ENCODE results near the gene ADGRG7. TPM values are rescaled to one million over a fixed set of nuclear protein-coding genes. Genes with fewer than 3 reads are reported as not detected.

Gene ADGRG7
- total RNA-seq, 2 experiments from 2014 or later = not detected

DNA sequence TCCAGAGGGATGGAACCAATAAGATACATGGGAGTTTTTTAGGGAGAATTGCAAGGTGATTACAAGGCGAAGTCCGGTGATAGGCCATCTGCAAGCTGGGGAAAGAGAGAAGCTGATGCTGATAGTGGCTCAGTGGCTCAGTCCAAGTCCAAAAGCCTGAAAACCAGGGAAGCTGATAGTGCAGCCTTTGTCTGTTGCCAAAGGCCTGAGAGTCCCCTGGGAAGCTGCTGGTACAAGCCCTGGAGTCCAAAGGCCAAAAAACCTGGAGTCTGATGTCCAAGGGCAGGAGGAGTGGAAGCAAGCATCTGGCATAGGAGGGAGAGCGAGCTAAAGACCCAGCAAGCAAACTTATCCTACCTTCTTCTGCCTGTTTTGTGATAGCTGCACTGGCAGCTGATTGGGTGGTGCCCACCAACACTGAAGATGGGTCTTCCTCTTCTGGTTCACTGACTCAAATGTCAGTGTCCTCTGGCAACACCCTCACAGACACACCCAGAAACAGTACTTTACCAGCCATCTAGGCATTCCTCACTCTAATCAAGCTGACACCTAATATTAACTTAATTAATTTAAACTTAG, 116.6 kb downstream of the ADGRG7 start:
- no peak overlapping the region for H3K4me3 Mint-ChIP-seq
- no peaks in the 10 kb centered on the region for H3K9me3 Mint-ChIP-seq (ENCODE audit: low read depth)
- ChIA-PET POLR2A (interaction anchor here (0.6 kb wide), 1 partner anchor 844 kb away, joined by 4 read pairs; no protein-coding TSS in a partner anchor), CTCF (no interaction called here)
- H3K27ac Mint-ChIP-seq = no peak overlapping the region
- intact Hi-C loops (cut with DNase I, micrococcal nuclease) = no loop called here
- ATAC-seq (no peak), DNase-seq (no peak)
- peaks cover 52% of the 10 kb centered on the region for H3K36me3 Mint-ChIP-seq (ENCODE audit: low read depth)
- peaks cover 12% of the 10 kb centered on the region for H3K4me1 Mint-ChIP-seq
- no peaks in the 10 kb centered on the region for H3K27me3 Mint-ChIP-seq

DNA sequence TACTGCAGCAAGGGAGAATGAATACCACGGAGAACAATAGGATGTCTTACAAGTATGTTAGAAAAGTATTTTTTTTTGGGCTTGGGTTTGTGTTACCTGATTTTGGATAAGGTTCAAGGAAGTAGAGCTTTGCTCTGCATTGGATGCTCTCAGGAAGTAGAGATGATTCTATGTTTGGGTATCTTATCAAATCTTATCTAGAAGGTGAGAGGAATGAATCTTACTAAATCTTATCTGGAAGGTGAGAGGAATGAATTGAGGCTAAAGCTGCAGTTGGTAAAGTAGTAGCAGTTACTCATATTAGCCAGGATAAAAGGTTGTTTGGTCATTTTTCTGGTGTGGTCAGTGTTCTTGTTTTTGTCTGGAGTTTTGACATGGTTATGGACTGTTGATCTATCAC, 117.3 kb downstream of the ADGRG7 start:
- Mint-ChIP-seq H3K27me3 (no peaks in the 10 kb centered on the region), H3K36me3 (ENCODE audit: low read depth) (peaks cover 49% of the 10 kb centered on the region), H3K4me1 (peaks cover 12% of the 10 kb centered on the region), H3K9me3 (ENCODE audit: low read depth) (no peaks in the 10 kb centered on the region), H3K27ac (no peak overlapping the region), H3K4me3 (no peak overlapping the region)
- CTCF ChIA-PET = no interaction called here
- no peak for ATAC-seq
- no peak for DNase-seq
- intact Hi-C loops (cut with DNase I, micrococcal nuclease) = no loop called here
- POLR2A ChIA-PET = no interaction called here

DNA sequence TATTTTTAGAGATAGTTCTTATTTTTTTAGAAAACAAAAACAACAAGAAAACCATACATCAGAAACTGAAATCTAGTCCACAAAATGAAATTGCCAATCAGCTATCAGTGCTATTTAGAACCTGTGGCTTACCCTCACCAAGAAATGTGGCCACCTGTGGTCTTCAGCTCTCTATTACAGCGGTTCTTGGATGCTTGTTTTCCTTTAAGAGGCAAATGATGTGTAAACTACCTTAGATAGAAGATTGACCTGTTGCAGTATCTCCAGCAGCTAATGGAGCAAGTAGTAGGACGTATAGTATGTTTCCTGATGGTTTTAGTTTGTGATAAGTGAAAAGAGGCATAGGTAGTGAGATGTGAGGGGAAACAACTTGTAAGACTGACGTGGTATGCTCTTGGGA, 121.1 kb downstream of the ADGRG7 start:
- intact Hi-C loops (cut with DNase I, micrococcal nuclease) = loop anchor here in 1 of 2 experiments (10.0 kb wide), 1 partner anchor 904 kb away; no protein-coding TSS in a partner anchor
- POLR2A ChIA-PET = no interaction called here
- H3K36me3 Mint-ChIP-seq (ENCODE audit: low read depth) = peaks cover 47% of the 10 kb centered on the region
- H3K27ac Mint-ChIP-seq = no peak overlapping the region
- H3K4me1 Mint-ChIP-seq = peaks cover 16% of the 10 kb centered on the region
- CTCF ChIA-PET = no interaction called here
- H3K9me3 Mint-ChIP-seq (ENCODE audit: low read depth) = no peaks in the 10 kb centered on the region
- H3K27me3 Mint-ChIP-seq = no peaks in the 10 kb centered on the region
- no peak for ATAC-seq
- no peak overlapping the region for H3K4me3 Mint-ChIP-seq
- no peak for DNase-seq

DNA sequence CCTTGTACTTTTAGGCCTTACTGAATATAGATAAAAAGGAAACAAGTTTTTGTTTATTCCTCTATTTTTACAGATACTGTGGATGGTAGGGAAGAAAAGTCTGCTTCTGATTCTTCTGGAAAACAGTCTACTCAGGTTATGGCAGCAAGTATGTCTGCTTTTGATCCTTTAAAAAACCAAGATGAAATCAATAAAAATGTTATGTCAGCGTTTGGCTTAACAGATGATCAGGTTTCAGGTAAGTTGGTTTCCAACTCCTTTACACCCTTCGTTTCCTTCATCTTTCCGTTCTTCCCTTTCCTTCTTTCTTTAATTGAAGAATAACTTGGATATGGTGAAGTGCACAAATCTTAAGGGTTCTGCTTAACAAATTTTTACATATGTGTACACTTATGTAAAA, 123.0 kb downstream of the ADGRG7 start:
- H3K27ac Mint-ChIP-seq = no peak overlapping the region
- ChIA-PET CTCF (interaction anchor here (1.5 kb wide), 1 partner anchor 141 kb away, joined by 3 read pairs; no protein-coding TSS in a partner anchor), POLR2A (no interaction called here)
- DNase-seq (no peak), ATAC-seq (no peak)
- H3K9me3 Mint-ChIP-seq (ENCODE audit: low read depth) = no peaks in the 10 kb centered on the region
- H3K4me1 Mint-ChIP-seq = peaks cover 4% of the 10 kb centered on the region
- H3K36me3 Mint-ChIP-seq (ENCODE audit: low read depth) = peaks cover 45% of the 10 kb centered on the region
- intact Hi-C loops (cut with DNase I, micrococcal nuclease) = loop anchor here in 1 of 2 experiments (2.0 to 10.0 kb wide), 2 partner anchors 16 to 902 kb away; no protein-coding TSS in a partner anchor
- no peak overlapping the region for H3K4me3 Mint-ChIP-seq
- no peaks in the 10 kb centered on the region for H3K27me3 Mint-ChIP-seq

DNA sequence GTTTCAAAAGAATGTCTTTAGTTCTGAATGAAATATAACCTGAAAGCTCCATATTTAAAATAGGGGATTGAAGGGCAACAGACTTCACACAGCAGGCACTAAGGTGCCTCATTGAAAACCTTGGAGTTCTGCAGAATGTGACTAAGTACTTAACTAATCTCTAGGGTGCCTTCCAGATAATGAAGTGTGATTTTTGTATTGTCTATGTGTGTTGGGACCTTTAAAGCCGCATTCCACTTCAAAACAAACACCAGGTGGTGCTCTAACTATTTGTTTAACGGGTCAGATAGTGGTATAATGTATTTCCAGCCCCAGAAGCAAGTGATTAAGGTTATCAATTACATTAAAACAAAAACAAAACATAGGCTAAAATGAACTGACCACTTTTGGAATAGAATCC, 127.9 kb downstream of the ADGRG7 start:
- H3K36me3 Mint-ChIP-seq (ENCODE audit: low read depth) = peaks cover 43% of the 10 kb centered on the region
- H3K4me1 Mint-ChIP-seq = peaks cover 8% of the 10 kb centered on the region
- H3K4me3 Mint-ChIP-seq = no peak overlapping the region
- POLR2A ChIA-PET = no interaction called here
- CTCF ChIA-PET = interaction anchor here (0.6 to 1.5 kb wide), 3 partner anchors 24 to 644 kb away, joined by 3 to 6 read pairs (median 5); no protein-coding TSS in a partner anchor
- H3K27me3 Mint-ChIP-seq = no peaks in the 10 kb centered on the region
- H3K27ac Mint-ChIP-seq = no peak overlapping the region
- no peaks in the 10 kb centered on the region for H3K9me3 Mint-ChIP-seq (ENCODE audit: low read depth)
- ATAC-seq (no peak), DNase-seq (no peak)
- intact Hi-C loops (cut with DNase I, micrococcal nuclease) = loop anchor here in 1 of 2 experiments (2.0 to 10.0 kb wide), 2 partner anchors 59 to 897 kb away; no protein-coding TSS in a partner anchor

DNA sequence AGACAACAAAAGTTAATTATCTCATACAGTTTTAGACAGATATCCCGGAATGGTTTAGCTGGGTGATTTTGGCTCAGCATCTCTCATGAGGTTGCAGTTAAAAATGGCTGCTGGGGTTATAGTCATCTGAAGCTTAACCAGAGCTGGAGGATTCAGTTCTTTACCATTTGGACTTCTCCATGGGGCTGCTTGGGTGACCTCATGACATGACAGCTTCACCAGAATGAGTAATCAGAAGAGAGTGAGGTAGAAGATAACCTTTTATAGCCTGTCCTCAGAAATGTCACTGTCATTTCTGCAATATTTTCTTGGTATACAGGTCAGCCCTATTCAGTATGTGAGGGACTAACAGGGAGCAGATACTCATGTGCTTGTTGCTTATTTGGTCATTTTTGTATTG, 130.8 kb downstream of the ADGRG7 start:
- Mint-ChIP-seq H3K4me1 (peaks cover 4% of the 10 kb centered on the region), H3K27me3 (no peaks in the 10 kb centered on the region), H3K9me3 (ENCODE audit: low read depth) (no peaks in the 10 kb centered on the region), H3K27ac (no peak overlapping the region), H3K36me3 (ENCODE audit: low read depth) (peaks cover 40% of the 10 kb centered on the region), H3K4me3 (no peak overlapping the region)
- ChIA-PET CTCF (interaction anchor here (1.0 to 1.1 kb wide), 2 partner anchors 12 to 26 kb away, joined by 3 read pairs; no protein-coding TSS in a partner anchor), POLR2A (interaction anchor here (1.4 kb wide), 1 partner anchor 31 kb away, joined by 4 read pairs; the partner anchor contains the start of gene TFG)
- ATAC-seq (peak; percentile 97), DNase-seq (peak; percentile 39)
- intact Hi-C loops (cut with DNase I, micrococcal nuclease) = no loop called here

DNA sequence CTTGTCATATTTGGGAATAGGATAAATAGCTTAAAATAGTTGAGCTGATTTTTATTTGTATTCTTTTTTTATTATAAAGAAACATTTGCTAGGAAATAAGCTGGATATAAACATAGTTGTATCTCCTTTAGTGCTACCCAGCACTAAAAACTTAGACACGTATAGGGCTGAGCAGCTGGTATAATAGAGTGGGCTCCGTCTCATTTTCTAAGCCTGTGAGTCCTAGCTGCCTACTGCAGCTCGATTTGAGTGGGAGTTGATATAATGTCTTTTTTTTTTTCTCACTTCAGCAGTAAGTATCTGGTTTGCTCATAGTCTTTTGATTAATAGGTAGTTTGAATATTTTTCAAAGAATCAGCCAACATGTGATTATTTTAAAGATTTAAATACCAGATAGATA, 134.1 kb downstream of the ADGRG7 start:
- intact Hi-C loops (cut with DNase I, micrococcal nuclease) = no loop called here
- DNase-seq = no peak
- Mint-ChIP-seq H3K36me3 (ENCODE audit: low read depth) (peaks cover 43% of the 10 kb centered on the region), H3K4me3 (no peak overlapping the region), H3K9me3 (ENCODE audit: low read depth) (no peaks in the 10 kb centered on the region), H3K4me1 (peaks cover 4% of the 10 kb centered on the region), H3K27me3 (no peaks in the 10 kb centered on the region), H3K27ac (no peak overlapping the region)
- POLR2A ChIA-PET = interaction anchor here (0.6 kb wide), 1 partner anchor 475 kb away, joined by 3 read pairs; no protein-coding TSS in a partner anchor
- CTCF ChIA-PET = interaction anchor here (0.6 to 1.3 kb wide), 3 partner anchors 28 to 408 kb away, joined by 3 to 4 read pairs (median 4); no protein-coding TSS in a partner anchor
- no peak for ATAC-seq

DNA sequence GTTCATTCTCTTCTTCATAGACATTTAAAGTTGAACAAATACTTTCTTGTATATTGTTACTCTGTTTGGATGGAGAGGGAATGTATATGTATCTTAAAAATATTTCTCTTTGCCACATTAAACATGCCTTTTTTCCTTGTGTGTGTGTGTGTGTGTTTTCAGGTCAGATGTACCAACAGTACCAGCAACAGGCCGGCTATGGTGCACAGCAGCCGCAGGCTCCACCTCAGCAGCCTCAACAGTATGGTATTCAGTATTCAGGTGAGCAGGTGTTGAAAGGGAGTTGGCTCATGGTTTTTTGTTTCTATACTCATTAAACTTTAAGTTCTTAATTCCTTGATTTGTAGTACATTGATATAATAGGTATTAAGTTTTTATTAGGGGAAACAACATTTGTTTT, 135.3 kb downstream of the ADGRG7 start:
- intact Hi-C loops (cut with DNase I, micrococcal nuclease) = no loop called here
- H3K27ac Mint-ChIP-seq = no peak overlapping the region
- ChIA-PET POLR2A (no interaction called here), CTCF (interaction anchor here (1.4 kb wide), 1 partner anchor 282 kb away, joined by 7 read pairs; no protein-coding TSS in a partner anchor)
- H3K36me3 Mint-ChIP-seq (ENCODE audit: low read depth) = peaks cover 44% of the 10 kb centered on the region
- no peak for DNase-seq
- no peaks in the 10 kb centered on the region for H3K9me3 Mint-ChIP-seq (ENCODE audit: low read depth)
- peaks cover 4% of the 10 kb centered on the region for H3K4me1 Mint-ChIP-seq
- no peak for ATAC-seq
- no peak overlapping the region for H3K4me3 Mint-ChIP-seq
- H3K27me3 Mint-ChIP-seq = no peaks in the 10 kb centered on the region

Other genes with a start within 250 kb of the ADGRG7 start
- 10 to 100 TPM; 54.0 to 54.1 TPM for gene TOMM70, start 208.5 kb upstream of the ADGRG7 start, total RNA-seq
- 1 to 10 TPM; 1.7 TPM for gene LNP1, start 208.1 kb upstream of the ADGRG7 start, total RNA-seq
- 1 to 10 TPM; 2.2 to 3.1 TPM for gene TMEM45A, start 117.0 kb upstream of the ADGRG7 start, total RNA-seq
- 10 to 100 TPM; 61.4 to 79.8 TPM for gene TFG, start 99.9 kb downstream of the ADGRG7 start, total RNA-seq

Measured in activated CD4-positive, alpha-beta T cell treated with anti-CD3 and anti-CD28 coated beads for 36 hours (primary cell).